HG03097 (cell line): Measurements from ENCODE around the gene KLHDC3.
A peak's percentile ranks its signal among the peaks of the same experiment; 100 is the strongest.

Experiments
- ATAC-seq: cut with Tn5 transposase; IDR thresholded peaks from one replicate; pipeline ENCODE4 v1.9.1; 2021; ENCODE audit not compliant: unreplicated experiment, low FRiP score

KLHDC3 gene

DNA sequence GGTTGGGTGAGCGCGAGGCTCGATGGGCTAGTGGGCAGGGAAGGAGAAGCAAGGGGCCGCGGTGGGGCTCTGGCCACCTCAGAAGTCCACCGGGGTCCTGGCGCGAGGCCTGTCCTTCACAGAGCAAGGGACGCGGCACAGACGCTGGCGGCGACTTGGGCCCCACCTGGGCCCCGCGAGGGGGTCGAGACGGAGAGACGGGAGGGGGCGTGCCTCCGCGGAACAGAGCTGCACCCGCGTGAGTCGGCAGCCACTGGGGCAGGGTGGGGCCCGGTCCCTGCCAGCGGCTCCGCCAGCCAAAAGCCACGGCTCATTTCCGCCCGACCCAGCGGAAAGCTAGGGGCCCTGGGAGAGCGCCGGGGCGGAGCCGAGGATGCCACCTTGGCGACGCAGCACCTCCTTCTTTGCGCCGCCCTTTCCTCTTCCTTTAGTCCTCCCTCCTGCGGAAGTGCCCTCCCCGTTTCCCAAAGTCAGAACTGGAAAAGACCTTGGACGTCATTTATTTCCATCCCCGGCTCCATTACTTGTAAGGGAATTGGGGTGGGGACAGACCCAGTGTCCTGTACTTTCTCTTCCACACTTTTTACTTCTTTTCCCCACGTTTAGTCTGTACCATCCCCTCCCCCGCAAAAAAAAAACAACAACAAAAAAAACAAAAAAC lies 39.6 kb downstream of the KLHDC3 start, which contains the start of gene CUL7:
Gene CUL7, minus strand, starts transcription at position 307 of the 661 bp plus-strand sequence. CDS start 1,063 bp downstream, outside the sequence.
- ATAC-seq, result peak; percentile 75

DNA sequence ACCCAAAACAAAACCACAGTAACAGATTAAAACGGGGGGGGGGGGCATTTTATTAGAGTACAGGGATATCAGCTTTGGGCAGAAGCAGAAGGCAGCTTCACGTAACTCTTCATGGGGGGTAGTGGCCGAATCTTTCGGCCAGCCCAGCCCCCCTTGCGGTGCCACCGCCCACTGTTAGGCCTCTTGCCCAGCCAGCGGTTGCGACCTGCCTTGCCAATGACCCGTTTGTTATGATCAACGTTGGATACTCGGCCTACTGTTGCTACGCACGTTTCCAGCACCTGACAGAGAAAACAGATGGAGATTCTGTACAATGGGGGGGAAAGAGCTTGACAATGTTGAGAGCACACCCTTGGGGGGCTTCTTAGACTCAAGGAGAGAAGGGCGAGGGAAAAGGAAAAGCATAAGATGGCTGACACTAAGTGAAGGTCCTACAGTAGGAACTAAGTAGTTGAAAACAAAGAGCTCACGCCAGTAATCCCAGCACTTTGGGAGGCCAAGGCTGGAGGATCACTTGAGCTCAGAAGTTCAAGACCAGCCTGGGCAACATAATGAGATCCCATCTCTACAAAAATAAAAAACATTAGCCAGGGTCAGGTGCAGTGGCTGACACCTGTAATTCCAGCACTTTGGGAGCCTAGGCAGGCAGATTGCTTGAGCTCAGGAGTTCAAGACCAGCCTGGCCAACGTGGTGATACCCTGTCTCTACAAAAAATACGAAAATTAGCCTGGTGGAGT lies 40.3 kb downstream of the KLHDC3 start:
- ATAC-seq, result no peak

DNA sequence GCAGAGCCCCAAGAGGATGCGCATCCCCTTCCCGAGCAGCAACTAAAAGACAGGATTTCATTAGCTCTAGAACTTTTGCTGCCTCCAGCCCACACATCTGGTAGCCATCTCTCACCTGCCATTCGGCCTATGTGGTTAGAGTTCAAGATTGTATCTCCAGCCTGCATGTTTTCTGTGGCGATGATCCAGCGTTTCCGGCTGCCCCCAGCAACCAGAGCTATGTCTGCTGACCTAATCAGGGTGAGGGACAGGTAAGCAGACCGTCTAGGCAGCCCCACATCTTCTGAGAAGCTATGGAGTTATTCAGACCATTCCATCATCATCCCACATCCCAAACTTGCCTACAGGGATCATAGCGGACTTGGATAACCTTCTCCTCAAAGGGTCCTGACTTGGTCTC lies 41.9 kb downstream of the KLHDC3 start:
- no peak for ATAC-seq

DNA sequence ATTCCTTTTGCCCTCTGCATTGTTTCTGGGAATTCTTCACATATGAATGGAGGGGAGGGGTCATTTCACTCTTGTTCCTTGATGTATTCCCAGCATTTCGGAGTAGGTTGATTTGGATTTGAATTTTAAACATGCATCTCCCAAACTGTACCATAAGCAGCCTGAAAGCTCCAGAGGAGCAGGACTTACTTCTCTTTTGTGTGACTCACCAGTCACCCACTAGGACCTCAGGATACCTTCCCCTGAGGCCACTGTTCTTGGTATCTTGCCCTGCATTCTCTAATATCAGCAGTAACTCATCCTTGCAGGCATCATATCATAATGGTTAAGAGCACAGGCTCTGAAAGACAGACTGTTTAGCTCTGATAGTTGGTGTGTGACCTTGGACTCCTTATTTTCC lies 44.5 kb downstream of the KLHDC3 start:
- ATAC-seq, result no peak

DNA sequence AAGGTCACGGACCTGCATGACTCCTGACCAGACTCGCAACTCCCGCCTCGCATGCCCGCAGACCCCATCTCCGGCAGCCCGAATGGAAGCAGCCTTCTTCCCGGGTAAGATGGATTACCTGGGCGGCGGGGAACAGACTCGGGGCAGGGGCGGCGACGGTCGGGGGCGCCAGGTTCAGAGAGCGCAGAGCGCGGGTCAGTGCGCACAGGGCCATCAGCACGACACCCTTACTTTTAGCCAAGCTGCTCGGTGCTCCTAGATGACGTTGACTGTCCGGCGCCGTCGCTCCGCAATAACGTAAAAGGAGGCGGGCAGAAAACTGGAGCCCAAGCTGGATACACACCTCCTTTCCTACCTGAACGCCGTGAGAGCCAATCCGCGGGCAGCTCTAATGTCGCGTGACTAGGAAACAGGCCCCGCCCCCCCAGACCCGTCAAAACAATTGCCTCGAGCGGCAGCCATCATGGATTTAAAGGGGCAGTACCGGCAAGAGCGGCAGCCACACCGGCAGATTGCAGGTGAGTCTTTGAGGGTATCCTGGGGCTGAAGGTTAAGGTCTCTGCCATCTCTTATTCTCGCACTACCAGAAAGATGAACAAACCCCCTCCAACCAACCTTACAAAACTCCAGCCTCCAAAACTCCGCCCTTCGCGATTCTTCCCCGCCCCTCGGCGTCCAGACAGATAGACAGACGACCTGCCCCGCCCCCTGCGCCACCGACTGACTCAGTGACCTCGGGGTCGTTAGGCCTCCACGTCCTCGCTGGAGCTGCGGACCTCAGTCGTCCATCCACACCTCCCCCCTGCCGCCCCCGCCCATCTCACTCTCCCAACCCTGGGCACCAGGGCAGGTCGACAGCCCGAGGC lies 45.4 kb downstream of the KLHDC3 start, which contains the start of the genes KLC4 and MRPL2:
Gene KLC4, plus strand, starts transcription at position 464 of the 866 bp plus-strand sequence. CDS start 1,705 bp downstream, outside the sequence.
Gene MRPL2, minus strand, starts transcription at position 267 of the 866 bp plus-strand sequence. Its CDS starts 53 bp downstream, at position 214.
- peak; percentile 87 for ATAC-seq

DNA sequence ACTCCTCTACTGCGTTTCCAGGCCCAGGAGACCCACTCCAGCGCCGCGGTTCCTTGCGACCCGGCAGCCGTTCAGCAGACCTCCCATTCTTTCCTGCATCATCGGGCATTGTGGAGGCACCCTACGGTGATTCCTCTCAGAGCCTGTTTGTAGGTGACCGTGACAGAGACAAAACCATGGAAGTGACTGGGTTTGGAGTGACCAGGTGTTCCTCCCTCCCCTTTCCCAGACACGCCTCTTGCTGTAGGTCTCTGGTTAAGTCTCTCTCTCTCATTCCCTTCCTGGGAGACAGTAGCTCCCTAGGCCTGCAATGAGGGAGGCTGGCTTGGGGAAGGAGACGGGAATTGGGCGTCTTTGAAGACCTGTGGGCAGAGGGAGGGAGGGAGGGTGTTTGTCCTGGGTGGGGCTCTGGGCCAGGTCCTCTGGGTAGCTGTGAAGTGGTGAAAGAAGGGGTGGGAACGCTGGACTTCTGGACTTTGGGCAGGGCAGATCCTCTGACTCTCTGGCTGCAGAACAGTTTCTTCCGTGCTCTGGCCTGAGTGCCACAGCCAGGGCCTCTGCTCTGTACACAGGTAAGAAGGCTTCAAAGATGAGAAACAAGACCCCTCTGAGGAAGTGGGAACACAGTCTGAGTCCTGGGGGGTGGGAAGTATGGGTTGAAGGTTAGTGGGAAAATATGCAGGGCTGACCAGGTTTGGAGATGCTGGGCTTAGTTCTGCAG lies 46.1 kb downstream of the KLHDC3 start:
- no peak for ATAC-seq

DNA sequence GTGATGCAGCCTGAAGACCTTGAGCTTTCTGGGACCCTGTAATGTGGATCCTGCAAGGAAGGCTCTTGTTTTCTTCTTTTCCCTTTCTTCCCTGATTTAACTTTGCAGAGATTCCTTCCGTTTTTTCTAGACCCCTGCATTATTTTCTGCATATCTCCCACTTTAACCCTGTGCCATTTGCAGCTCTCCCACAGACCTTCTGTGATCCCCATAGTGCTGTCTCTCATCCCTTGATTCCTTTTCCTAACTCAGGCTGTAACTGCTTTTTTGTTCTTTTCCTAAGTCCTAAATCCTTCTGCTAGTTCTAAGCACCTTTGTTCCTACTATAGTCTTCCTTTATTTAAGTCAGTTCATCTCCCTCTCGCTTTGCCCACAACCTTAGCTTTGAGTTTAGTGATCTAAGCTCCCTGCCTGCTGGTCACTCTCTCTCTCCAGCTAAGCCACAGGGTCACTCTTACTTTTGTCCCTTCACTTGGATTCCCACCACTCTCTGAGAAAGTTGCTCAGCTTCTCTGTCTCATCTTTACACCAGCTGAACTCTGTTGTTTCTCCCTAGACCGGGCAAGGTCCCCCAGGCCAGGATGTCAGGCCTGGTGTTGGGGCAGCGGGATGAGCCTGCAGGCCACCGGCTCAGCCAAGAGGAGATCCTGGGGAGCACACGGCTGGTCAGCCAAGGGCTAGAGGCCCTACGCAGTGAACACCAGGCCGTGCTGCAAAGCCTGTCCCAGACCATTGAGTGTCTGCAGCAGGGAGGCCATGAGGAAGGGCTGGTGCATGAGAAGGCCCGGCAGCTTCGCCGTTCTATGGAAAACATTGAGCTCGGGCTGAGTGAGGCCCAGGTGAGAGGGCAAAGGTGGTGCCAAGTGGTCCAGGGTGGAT lies 46.9 kb downstream of the KLHDC3 start:
- ATAC-seq, result no peak

DNA sequence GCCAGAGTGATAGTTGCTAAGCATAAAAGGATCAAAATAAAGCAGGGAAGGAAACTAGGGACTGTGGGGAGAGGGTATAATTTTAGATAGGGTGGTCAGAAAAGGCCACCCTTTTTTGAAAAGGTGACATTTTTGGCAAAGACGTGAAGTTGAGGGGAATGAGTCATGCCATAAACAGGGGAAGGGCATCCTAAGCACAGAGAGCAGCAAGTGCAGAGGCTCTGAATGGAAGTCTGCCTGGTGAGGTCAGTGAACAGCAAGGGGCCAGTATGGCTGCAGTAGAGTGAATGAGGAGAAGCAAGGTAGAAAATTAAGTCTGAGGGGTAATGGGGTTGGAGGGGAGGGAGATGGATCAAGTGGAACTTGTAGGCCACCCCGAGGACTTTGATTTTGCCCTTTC lies 47.8 kb downstream of the KLHDC3 start:
- no peak for ATAC-seq

DNA sequence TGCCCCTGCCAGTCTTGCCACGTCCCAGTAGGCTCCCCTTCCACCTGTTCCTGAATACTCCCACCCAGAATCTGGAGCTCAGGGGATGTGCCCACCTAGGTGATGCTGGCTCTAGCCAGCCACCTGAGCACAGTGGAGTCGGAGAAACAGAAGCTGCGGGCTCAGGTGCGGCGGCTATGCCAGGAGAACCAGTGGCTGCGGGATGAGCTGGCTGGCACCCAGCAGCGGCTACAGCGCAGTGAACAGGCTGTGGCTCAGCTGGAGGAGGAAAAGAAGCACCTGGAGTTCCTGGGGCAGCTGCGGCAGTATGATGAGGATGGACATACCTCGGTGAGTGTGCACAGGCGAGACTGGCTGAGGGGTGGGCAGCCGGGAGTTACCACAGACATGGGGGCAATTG lies 48.8 kb downstream of the KLHDC3 start:
- ATAC-seq, result no peak

DNA sequence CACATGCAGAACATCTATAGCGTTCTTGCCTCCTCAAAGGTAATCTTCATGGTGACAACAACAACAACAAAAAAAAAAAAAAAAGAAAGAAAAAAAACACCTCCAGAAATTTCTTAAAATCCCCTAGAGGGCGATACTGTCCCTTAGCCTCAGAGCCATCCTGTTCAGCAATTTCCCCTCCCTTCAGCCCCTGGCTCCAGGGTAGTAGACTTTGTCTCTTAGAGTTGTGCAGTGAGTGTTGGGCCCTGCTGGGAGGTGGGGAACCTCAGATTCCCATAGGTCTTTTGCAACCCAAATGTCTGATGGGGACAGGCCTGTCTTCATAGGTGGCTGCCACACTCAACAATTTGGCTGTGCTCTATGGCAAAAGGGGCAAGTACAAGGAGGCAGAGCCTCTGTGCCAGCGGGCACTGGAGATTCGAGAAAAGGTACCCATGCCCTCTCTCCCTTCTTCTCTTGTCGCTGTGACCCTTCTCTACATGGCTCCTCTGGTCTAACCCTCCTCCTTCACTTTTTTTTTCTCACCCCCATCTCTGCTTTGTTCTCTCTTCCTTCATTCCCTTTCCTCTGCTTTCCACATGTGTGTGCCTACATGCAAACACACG lies 56.1 kb downstream of the KLHDC3 start:
- ATAC-seq, result no peak
